Suprapubic skin (tissue), 3 donors: ENCODE data around the gene DNPH1.

Experiments used
- CTCF ChIP-seq, 2 donors: fragments of 200-600 bp in 1 of 2; fragments of 450-650 bp in 1 of 2; sonication (generic) in 1 of 2; IDR thresholded peaks; one replicate each; pipeline ENCODE4 v1.5.1; 2016 to 2019; ENCODE audit warnings: antibody characterized with exemption in 2 of 2, mild to moderate bottlenecking in 1 of 2, moderate library complexity in 1 of 2
- POLR2A ChIP-seq, 2 donors: fragments of 450-650 bp; IDR thresholded peaks; one replicate each; pipeline ENCODE4 v1.6.1; 2017; ENCODE audit warnings: antibody characterized with exemption in 2 of 2, mild to moderate bottlenecking in 2 of 2, moderate library complexity in 2 of 2

DNA sequence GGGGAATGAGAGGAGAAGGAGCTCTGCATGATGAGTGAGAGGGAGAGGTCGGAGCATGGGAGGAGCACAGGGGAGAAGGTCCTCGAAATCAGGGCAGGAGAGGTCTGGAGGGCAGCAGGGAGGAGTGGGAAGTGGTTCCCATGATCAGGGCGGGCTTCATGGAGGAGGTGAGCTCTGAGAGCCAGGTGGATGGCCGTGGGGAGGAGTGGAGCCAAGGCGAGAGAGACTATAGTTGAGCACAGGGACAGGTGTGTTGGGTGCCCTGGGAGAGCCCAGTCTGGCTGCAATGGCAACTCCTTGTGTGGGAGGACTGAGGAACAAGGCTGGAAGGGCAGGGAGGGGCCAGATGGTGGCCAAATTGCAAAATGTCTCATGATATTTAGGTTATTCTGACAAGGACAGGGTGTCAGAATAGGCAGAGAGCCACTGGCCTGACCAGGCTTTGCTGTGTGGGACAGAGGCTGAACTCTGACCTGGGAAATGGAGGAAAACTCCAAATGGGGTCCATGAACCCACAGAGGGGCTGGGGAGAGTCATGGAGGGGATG, 35.4 kb upstream of the DNPH1 start:
- TF ChIP-seq CTCF (IDR thresholded peaks at IDR 0.05), result no peak
- no peak for TF ChIP-seq POLR2A (IDR thresholded peaks at IDR 0.05)
